Retinal pigment epithelial cell (primary cell): ENCODE measurements around the gene SOX5.
A peak's percentile ranks its signal among the peaks of the same experiment; 100 is the strongest.

Experiments
- DNase-seq: peaks from one replicate; pipeline ENCODE4 v3.0.0-alpha.2; 2010; ENCODE audit warnings: low read depth
- H3K4me3 ChIP-seq: 2 replicates; pipeline ENCODE4 v1.5.1; 2011; ENCODE audit warnings: mild to moderate bottlenecking, low read length, control low read depth, moderate library complexity
- CTCF ChIP-seq: conservative IDR thresholded peaks from 2 replicates; pipeline ENCODE4 v1.5.1; 2011; ENCODE audit warnings: low read depth, low read length, control low read depth, inconsistent platforms

SOX5 gene

GRCh38 chr12:23952071-23952470 is 2.6 kb upstream of the SOX5 start:
- no peak overlapping the region for H3K4me3 ChIP-seq
- TF ChIP-seq CTCF: no peak
- no peak for DNase-seq

GRCh38 chr12:23950775-23951451 is 1.4 kb upstream of the SOX5 start:
- DNase-seq: no peak
- TF ChIP-seq CTCF: no peak
- peak overlapping the region; percentile 59 for H3K4me3 ChIP-seq

GRCh38 chr12:23950210-23950774 is 822 bp upstream of the SOX5 start:
- TF ChIP-seq CTCF: no peak
- H3K4me3 ChIP-seq: peak overlapping the region; percentile 59
- no peak for DNase-seq

- no peak for TF ChIP-seq CTCF
- no peak for DNase-seq
- H3K4me3 ChIP-seq: no peak overlapping the region
Observed at GRCh38 chr12:23948291-23948690, 1.2 kb downstream of the SOX5 start.

GRCh38 chr12:23947395-23947794 is 2.1 kb downstream of the SOX5 start:
- DNase-seq: no peak
- H3K4me3 ChIP-seq: no peak overlapping the region

GRCh38 chr12:23945249-23945648 is 4.2 kb downstream of the SOX5 start:
- no peak overlapping the region for H3K4me3 ChIP-seq
- no peak for DNase-seq
- no peak for TF ChIP-seq CTCF

More at GRCh38 chr12:23947395-23947794, 2.1 kb downstream of the SOX5 start:
- no peak for TF ChIP-seq CTCF

- no peak for DNase-seq
- no peak for TF ChIP-seq CTCF
- H3K4me3 ChIP-seq: no peak overlapping the region
Observed at GRCh38 chr12:23944067-23944466, 5.4 kb downstream of the SOX5 start.
